PFSK-1 (cell line): ENCODE data around the gene ATP6V1C2.

Experiments
- FOXP2 ChIP-seq: optimal IDR thresholded peaks from 2 replicates; pipeline ENCODE3; 2011; ENCODE audit warnings: borderline replicate concordance, control low read depth, inconsistent platforms; ENCODE audit not compliant: insufficient read depth; ENCODE audit errors: extremely low read length, extremely low read depth
- POLR2AphosphoS5 ChIP-seq: IDR thresholded peaks from 2 replicates; pipeline ENCODE4 v1.6.1; 2012; ENCODE audit warnings: low read depth, mild to moderate bottlenecking, control low read depth, low read length, moderate library complexity
- REST ChIP-seq, 2 experiments: IDR thresholded peaks; 2 replicates each; pipeline versions ENCODE4 v1.6.1 to v1.8.0; 2011 to 2012; ENCODE audit warnings: low read depth in 2 of 2, low read length in 2 of 2, control low read depth in 1 of 2, inconsistent platforms in 1 of 2, mild to moderate bottlenecking in 1 of 2, moderate library complexity in 1 of 2; ENCODE audit not compliant: insufficient read depth in 1 of 2
- TAF1 ChIP-seq: IDR thresholded peaks from 2 replicates; pipeline ENCODE4 v1.6.1; 2012; ENCODE audit warnings: low read length, control low read depth, borderline replicate concordance; ENCODE audit not compliant: insufficient read depth

DNA sequence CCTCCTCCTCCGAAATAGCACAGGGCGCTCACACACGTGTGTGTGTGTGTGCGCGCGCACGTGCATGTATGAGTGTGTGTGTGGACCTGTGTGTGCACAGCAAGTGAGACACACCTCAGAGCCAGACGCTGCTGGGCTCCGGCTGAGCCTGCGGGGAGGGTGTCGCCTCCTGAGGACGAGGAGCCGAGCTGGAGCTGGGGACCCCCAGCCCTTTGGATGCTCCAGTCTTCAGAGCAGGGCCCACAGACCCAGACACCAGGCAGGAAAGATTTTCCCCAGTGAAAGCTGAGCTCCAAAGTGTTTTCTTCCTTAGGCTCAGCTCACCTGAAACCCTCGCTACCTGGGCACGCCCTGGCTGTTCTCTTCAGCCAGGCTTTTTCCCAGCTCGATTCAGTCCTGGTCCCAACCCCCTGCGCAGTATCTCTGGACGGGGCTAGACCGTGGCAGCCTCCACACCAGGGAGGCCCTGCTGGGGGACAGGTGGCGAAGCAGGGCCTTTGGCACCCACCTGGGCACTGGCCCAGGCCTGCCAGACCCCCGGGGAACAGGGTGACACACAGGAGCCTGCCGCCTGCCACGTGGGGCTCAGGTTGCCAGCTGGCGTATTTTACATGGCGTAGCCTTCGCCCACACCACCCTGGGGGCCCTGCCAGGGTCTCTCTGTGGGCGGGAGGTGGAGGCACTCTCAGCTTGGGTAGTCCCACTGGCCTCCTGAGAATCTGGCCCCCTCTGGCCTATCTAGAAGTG lies 55.0 kb downstream of the ATP6V1C2 start:
- TF ChIP-seq TAF1: no peak
- TF ChIP-seq REST (IDR thresholded peaks at IDR 0.05; ENCODE audit: insufficient read depth in 1 of 2, low read depth in 2 of 2, low read length in 2 of 2): no peak
- TF ChIP-seq POLR2AphosphoS5: no peak
- TF ChIP-seq FOXP2: no peak
